HT-29 (cell line): ENCODE results near the gene IKBKG. TPM values are rescaled to one million over a fixed set of nuclear protein-coding genes. Genes with fewer than 3 reads are reported as not detected.
"Not testable (repeated sequence)": the region's sequence is repeated elsewhere in the genome, so short reads cannot be mapped to it uniquely, and the experiment has no call there.

Experiments used
- DNase-seq: peaks from one replicate; pipeline ENCODE4 v3.0.0-alpha.2; 2015; ENCODE audit warnings: low spot score
- total RNA-seq: library from RNA; depleted of rRNA; stranded (reverse); fragments of >200 nt; shearing (Covaris generic); gene quantifications from 2 replicates; pipeline ENCODE4 v1.2.3, GENCODE V29; 2014; rRNA removed

Gene IKBKG, protein sequence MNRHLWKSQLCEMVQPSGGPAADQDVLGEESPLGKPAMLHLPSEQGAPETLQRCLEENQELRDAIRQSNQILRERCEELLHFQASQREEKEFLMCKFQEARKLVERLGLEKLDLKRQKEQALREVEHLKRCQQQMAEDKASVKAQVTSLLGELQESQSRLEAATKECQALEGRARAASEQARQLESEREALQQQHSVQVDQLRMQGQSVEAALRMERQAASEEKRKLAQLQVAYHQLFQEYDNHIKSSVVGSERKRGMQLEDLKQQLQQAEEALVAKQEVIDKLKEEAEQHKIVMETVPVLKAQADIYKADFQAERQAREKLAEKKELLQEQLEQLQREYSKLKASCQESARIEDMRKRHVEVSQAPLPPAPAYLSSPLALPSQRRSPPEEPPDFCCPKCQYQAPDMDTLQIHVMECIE
- 43.4 and 51.1 TPM in 2 replicates for total RNA-seq

DNA sequence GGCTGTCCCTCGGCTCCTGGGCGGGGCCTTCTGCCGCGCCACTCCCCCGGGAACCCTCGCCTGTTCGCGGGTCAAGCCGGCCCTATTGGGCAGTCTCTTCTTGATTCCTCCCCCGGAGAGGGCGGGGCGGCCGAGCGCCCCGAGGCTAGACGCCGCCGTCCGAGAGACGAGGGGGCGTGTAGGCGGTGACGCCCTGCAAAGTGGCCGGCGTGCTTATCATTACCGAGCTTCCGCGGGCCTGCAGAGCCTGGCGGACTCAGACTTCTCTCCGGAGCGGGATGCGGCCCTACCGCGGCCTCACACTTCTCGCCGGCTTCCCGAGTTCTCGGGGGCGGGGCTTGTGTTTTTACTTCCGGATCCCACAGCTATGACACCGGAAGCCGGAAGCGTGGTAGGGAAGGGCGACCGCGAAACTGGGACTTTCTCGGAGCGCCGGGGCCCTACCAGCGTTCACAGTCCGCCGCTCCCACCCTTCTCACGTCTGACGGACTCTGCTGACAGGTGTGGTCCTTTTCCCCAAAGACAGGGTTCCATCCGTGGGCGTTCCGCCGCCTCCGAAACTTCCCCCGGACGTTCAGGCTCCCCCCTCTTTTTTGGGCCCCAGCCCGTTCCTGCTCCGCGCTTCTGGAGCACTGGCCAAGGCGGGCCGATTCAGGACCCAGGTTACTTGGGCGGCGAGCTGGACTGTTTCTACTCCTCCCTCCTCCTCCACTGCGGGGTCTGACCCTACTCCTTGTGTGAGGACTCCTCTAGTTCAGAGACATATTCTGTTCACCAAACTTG is at the start of gene IKBKG:
IKBKG (plus strand) TSS at position 376 of the 783 bp plus-strand sequence. CDS start 4,383 bp downstream, outside the sequence.
- DNase-seq = peak; percentile 95

- not testable (repeated sequence) for DNase-seq
These were observed 46.0 kb upstream of the IKBKG start for GRCh38 chrX:154501423-154501822.

- no peak for DNase-seq
These were observed 45.3 kb upstream of the IKBKG start for GRCh38 chrX:154502098-154502497.

DNA sequence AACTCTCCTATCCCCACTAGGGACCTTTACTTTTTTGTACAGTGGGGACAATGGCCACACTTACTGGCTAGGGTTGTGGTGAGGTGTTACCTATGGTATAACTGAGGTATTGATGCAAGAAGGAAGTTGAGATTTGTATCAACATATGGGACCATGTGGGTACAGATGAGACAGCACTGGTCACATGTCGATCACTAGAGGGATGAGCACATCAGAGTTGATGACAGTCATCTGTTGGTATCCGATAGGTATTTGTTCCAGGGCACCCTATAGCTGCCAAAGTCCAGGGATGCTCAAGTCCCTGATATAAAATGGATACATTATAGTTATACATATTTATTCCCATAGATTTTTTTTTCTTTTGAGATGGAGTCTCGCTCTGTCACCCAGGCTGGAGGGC is 44.4 kb upstream of the IKBKG start:
- DNase-seq = no peak

- DNase-seq = no peak
These were observed 41.7 kb upstream of the IKBKG start for GRCh38 chrX:154505734-154506133.

- no peak for DNase-seq
These were observed 40.7 kb upstream of the IKBKG start for GRCh38 chrX:154506483-154507332.

DNA sequence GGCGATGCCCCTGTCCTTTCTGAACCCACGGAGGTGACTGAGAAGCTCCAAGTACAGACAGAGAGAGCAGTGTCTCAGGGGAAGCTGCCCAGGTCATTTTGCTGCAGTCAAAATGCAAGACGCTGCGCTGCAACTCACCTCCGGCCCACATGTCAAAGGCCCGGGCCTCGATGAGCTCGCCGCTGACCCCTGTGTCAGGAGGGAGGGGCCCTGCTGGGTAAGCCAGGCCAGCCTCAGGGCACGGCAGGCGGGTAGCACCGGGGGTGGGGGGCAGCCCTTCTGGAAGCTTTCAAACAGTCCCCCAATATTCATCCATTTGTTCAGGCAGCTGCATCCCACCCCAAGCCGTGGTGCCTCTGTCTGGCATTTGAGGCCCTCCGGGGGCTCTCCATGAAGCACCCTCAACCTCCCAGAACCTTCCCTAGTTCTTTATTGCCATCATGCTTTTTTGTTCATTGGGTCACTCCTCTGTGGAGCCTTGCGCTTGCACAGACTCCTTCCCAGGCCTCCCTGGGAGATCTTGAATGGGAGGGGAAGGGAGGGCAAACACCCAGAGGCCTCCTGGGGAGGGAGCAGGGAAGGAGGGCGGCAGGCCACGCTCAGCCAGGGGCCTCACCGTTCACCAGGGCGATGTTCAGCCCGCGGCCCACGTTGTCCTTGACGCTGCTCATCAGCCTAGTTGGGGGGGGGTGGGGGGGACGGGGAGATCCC is 39.6 kb upstream of the IKBKG start:
- DNase-seq = no peak

- no peak for DNase-seq
These were observed 39.1 kb upstream of the IKBKG start for GRCh38 chrX:154508384-154508745.

DNA sequence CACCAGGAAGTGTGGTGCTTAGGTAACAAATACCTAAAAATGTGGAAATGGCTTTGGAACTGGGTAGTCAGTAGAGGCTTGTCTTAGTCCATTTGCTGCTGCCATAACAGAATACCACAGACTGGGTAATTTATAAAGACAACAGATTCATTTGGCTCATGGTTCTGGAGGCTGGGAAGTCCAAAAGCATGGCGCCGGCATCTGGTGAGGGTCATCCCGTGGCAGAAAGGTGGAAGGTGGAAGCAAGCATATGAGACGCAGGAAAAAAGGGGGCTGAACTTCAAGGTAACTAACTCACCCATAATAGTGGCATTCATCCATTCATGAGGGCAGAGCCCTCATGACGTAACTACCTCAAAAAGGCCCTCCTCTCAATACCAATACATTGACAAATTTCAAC is 38.0 kb upstream of the IKBKG start:
- DNase-seq = no peak

DNA sequence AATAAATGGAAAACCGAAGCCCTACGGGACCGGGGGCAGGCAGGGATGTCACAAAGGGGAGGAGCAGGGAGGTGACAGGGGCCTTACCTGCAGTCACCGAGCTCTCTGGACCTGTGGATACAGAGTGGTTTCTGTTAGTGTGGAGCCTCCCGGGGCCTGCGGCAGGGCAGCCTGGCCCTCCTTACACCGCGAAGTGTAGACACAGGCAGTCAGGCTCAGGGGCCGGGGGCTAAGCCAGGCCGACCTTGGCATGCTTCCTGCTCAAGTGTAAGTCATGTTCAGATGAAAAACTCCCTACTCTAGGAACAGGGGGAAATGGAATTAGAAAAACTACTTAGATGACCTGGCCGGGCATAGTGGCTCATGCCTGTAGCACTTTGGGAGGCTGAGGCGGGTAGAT is 35.7 kb upstream of the IKBKG start:
- no peak for DNase-seq

- no peak for DNase-seq
These were observed 34.4 kb upstream of the IKBKG start for GRCh38 chrX:154512879-154513553.

DNA sequence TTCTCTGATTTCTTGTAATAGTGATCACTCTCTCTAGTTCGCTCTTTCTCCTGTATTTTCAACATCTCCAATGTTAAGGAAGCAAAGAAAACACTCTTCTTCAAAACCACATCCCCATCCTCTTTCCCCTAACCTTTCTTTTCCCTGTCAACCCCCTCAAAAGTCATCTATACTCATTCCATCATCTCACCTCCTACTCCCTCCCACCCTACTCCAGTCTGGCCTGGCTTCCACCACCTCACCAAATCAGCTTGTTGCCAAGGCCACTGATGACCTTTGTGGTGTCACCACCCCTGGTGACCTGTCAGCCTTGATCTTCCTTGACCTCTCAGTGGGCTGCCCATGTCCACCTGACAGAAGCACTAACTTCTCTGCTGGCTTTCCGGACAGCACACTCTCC is 33.7 kb upstream of the IKBKG start:
- DNase-seq = no peak

- DNase-seq = peak; percentile 67
These were observed 32.1 kb upstream of the IKBKG start for GRCh38 chrX:154515090-154515965.

- DNase-seq = peak; percentile 96
These were observed 31.3 kb upstream of the IKBKG start, which contains the start of gene FAM3A for GRCh38 chrX:154515966-154516655. Gene FAM3A (minus strand): TSS chrX:154516232. CDS start chrX:154515772, 460 bp downstream.

DNA sequence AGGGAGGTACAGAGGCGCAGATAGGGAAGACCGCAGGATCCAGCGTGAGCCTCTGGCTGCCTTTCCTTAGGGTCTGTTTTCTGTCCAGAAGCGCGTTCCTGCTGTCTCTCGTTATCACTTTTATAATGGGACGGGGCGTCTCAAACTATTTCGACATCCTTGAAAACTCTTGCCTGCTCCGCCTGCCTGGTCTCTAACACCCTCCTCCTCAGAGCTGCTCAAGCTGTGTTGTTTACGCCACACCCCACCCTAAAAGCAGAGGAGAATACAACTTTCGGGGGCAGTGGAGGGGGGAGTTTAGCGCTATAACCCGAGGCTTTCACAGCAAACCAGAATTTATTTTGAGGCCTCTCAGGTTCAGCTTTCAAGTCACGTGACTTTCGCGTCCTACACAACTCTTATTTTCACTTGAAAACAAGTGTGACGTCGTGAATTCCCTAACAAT is 30.7 kb upstream of the IKBKG start:
- DNase-seq = peak; percentile 36

DNA sequence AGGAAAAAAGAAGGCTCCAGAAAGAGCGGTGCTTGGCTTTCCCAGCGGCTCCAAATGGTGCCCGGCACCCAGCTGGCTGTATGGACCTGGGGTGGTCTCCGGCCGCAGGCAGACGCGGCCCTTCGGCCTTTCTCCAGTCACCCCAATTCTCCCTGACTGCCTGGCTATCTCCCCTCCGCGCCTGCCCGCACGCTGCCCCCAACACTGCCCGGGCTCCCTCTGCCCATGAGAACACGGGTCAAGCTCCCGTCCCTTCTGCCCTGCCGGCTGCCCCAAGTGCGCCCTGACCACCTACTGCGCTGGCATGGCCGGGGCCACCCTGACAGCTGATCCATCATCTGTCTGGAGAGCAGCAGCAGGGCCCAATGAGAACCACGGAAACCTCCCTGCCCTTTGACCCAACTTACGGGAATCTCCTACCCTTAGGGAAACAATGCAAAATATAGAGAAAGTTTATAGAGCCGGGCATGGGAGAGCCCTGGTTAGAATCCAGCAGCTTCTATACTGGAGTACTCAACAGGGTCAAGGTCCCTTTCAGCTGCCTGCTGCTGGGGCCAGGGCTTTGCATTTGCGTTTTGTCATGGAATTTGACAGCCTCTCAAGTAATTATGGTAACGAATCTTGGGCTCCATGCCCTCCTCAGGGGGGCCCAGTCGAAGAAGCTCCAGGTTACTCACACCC is 30.2 kb upstream of the IKBKG start:
- no peak for DNase-seq

GRCh38 chrX:154519389-154519788 is 28.0 kb upstream of the IKBKG start:
- no peak for DNase-seq
